CD4-positive, alpha-beta T cell treated with Interleukin-6 for 4 hours (primary cell): ENCODE results near the gene LRP5.
"Not testable (repeated sequence)": the region's sequence is repeated elsewhere in the genome, so short reads cannot be mapped to it uniquely, and the experiment has no call there.

Source experiments
- DNase-seq: peaks from one replicate; pipeline ENCODE4 v3.0.0-alpha.2; 2020; ENCODE audit warnings: mixed read lengths

The LRP5 gene

DNA sequence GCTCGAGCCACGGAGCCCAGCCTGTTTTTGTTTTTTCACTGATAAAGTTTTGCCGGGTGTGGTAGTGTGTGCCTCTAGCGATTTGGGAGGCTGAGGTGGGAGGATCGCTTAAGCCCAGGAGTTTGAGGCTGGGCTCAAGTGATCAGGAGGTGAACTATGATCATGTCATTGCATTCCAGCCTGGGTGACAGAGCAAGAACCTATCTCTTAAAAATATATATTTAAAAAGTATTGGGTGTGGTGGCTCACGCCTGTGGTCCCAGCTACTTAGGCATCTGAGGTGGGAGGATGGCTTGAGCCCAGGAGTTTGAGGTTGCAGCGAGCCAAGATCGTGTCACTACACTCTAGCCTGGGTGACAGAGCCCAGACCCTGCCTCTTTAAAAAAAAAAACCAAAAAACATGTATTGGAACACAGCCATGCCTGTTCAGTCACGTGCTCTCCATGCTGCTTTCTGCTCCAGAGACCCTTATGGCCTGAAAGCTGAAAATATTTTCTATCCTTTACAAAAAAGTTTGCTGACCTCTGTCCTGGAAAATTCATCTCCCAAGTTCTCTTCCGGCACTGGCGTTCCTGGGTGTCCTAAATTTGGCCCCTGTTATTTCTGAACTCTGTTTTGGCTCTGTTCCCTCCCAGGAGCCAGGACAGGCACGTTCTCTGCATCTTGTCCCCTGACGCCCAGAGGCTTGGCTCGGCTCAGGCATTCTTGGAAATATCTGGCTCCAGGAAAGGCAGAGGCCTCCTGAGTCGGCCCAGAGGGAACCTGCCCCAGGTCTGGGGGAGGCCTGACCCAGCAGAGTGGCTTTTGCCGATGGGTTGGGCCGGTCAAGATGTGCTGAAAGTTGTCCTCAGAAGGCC is 86.8 kb downstream of the LRP5 start:
- DNase-seq, result no peak

DNA sequence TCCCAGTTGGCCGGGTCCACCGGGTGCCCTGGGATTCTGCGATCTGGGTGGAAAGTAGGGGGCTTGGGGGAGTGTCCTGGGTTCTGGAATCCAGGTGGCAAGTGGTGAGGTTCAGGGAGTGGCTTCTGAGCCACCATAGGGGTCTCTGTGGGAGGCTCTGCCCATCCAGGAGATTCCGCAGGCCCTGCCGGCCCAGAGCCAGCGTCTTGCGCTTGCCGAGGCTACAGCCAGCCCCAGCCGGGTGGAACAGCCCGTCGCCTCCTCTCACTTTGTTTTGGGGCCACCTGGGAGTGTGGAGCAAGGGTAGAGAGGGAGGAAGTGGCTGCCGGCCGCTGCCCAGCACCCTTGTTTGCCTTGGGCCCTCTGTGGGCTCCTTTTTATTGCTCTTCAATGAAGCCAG is 87.5 kb downstream of the LRP5 start:
- no peak for DNase-seq

- not testable (repeated sequence) for DNase-seq
Observed at GRCh38 chr11:68400584-68400983, 88.2 kb downstream of the LRP5 start.

DNA sequence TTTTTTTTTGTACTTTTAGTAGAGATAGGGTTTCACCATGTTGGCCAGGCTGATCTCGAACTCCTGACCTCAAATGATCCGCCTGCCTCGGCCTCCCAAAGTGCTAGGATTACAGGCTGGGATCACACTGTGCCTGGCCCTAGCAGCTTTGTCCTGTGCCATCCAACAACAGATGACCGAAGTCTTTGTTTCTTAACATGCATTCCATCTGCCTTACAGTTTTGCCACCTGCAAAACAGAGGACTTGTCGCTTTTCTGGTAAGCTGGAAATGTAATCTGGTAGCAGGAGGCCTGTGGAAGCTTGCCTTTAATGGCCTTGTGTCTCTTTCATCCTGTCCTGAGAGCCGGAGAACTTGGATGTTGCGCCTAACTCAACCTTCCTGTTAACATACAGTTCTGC is 89.5 kb downstream of the LRP5 start:
- DNase-seq, result no peak

GRCh38 chr11:68402355-68403031 is 90.1 kb downstream of the LRP5 start:
- no peak for DNase-seq

DNA sequence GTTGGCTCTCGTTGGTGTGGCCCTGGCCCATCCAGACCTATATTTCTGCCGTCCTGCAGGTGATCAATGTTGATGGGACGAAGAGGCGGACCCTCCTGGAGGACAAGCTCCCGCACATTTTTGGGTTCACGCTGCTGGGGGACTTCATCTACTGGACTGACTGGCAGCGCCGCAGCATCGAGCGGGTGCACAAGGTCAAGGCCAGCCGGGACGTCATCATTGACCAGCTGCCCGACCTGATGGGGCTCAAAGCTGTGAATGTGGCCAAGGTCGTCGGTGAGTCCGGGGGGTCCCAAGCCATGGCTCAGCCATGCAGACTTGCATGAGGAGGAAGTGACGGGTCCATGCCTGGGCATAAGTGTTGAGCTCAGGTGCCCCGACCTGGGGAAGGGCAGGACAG is 91.0 kb downstream of the LRP5 start:
- no peak for DNase-seq

DNA sequence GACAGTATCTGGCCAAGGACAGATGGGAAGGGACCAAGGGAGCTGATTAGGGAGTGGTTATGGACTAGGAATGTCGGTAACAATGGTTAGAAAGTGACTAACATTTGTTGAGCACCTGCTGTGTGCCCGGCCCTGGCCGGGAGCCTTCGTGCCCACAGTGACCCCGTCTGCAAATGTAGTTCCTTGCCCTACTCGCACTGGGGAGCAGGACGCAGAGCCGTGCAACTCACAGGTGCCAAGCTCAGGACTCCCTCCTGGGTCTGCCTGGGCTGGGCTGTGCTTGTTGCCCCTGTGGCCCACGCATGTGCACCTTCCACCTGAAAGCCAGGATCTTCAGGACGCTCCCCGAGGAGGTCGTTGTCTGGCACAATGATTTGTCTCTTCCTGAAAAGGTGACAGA is 91.4 kb downstream of the LRP5 start:
- no peak for DNase-seq

- DNase-seq, result no peak
Observed at GRCh38 chr11:68406324-68407313, 94.2 kb downstream of the LRP5 start.

DNA sequence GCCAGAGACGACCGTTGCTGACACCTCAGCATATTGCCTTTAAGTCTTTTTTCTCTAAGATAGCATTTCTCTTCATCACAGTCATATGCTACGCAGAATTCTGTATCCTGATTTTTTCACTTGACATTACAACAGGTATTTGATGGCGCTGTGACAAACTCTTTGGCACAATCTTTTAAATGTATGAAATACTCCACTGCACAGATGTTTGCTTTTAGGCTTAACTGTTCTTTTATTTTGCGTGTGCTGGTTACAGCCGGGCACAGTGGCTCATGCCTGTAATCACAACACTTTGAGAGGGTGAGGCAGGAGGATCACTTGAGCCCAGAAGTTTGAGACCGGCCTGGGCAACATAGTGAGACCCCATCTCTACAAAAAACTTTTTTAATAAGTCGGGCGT is 96.1 kb downstream of the LRP5 start:
- no peak for DNase-seq

DNA sequence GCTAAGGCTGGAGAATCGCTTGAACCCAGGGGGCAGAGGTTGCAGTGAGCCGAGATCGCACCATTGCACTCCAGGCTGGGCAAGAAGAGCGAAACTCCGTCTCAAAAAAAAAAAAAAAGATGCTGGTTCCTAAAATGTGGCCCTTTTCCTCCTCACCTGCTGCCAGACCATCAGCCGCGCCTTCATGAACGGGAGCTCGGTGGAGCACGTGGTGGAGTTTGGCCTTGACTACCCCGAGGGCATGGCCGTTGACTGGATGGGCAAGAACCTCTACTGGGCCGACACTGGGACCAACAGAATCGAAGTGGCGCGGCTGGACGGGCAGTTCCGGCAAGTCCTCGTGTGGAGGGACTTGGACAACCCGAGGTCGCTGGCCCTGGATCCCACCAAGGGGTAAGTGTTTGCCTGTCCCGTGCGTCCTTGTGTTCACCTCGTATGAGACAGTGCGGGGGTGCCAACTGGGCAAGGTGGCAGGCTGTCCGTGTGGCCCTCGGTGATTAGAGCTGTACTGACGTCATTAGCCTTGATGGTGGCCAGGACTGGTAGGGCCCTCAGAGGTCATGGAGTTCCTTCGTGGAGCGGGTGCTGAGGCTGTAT is 97.5 kb downstream of the LRP5 start:
- DNase-seq, result no peak

- DNase-seq, result no peak
Observed at GRCh38 chr11:68411501-68411991, 99.2 kb downstream of the LRP5 start.

- DNase-seq, result no peak
Observed at GRCh38 chr11:68412593-68413475, 100.4 kb downstream of the LRP5 start.

DNA sequence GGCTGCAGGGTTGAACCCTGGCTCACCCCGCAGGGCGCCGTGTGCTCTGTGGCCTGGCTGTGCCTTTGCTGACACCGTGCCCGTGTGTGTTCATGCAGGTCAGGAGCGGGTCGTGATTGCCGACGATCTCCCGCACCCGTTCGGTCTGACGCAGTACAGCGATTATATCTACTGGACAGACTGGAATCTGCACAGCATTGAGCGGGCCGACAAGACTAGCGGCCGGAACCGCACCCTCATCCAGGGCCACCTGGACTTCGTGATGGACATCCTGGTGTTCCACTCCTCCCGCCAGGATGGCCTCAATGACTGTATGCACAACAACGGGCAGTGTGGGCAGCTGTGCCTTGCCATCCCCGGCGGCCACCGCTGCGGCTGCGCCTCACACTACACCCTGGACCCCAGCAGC is 101.2 kb downstream of the LRP5 start:
- no peak for DNase-seq

DNA sequence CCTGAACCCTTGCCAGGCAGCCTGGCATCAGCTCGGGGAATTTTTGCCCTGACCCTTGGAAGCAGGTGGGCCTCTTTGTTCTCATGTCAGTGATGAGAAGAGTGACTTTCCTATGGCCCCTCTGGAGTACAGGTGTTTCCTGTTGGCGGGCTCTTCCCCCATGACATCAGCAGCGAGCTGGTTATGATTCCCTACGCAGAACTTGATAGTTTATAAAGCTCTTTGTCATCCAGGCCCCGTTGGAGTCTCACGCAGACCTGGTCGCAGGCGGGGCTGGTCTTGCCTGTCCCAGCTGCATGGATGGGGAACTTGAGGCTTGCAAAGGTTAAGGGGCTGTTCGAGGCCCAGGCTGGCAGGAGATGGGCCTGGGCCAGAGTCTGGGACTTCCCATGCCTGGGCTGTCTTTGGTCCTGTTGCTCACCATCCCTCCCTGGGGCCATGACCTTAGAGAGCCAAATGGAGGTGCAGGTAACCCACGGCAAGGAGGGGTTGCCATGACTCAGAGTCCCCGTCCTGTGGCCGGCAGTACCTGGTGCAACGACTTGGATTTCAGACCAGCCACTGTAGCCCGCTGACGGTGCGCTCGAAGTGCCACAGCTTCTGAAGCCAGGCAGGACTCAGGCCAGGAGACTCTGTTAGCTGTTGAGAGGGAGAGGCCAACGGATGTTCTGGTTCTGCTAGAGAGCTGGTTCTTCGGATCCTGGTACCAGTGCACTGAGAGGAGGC is 102.3 kb downstream of the LRP5 start:
- DNase-seq, result no peak

DNA sequence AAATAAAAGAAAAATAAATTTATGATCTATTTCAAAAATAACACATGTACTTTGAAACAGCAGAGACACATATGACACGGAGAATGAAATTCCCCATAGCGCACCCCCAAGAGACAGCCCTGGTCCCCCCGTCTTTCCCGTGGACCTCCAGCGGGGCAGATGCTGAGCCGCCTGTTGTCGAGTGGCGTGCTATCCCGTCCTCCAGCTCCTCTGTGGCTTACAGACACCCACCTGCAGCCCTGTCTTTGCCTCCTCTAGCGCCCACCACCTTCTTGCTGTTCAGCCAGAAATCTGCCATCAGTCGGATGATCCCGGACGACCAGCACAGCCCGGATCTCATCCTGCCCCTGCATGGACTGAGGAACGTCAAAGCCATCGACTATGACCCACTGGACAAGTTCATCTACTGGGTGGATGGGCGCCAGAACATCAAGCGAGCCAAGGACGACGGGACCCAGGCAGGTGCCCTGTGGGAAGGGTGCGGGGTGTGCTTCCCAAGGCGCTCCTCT is 103.7 kb downstream of the LRP5 start:
- DNase-seq, result no peak

DNA sequence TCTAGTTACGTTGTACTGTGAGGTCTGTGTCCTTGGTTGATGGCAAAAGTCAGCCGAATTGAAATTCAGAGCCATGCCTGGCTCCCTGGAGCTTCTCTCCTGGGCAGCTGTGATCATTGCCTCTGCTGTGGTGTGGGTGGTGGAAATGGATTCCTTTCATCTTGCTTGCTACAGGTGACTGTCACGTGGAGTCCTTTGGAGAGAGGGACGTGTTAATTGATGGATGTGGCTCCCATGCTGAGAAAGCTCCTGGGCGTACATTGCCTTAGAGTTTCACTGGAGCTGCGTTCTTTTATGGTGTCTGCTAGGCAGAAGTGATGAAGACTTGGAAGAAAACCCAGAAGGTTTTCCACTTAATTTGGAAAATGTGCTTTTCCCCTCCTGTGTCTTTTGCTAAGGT is 106.3 kb downstream of the LRP5 start:
- DNase-seq, result no peak

GRCh38 chr11:68420171-68420570 is 107.8 kb downstream of the LRP5 start:
- DNase-seq, result no peak

GRCh38 chr11:68423481-68423880 is 111.1 kb downstream of the LRP5 start:
- no peak for DNase-seq

DNA sequence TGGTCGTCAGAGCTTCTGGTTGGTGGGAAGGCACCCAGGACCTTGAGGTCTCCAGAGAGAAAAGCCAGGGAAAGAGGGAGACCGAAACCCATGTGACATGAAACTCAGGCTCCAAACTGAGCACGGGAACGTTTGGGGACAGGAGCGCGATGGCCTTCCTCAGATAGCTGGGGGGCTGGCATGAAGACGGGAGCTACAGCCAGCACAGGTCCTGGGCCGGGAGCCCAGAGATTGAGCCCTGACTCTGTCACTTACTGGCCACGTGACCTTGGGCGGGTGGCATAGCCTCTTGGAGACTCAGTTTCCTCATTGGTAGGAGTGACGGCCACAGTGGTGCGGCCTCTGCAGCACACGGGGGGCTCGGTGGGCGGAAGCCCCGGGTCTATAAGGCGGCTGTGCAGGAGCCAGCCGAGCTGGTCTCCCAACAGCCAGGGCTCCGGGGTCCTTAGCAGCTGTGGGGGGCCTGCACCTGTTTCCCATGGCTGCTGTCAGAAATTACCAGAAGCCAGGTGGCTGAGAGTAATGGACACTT is 111.8 kb downstream of the LRP5 start:
- no peak for DNase-seq
